Measurements from ENCODE around the gene SMIM21.

Gene SMIM21

DNA sequence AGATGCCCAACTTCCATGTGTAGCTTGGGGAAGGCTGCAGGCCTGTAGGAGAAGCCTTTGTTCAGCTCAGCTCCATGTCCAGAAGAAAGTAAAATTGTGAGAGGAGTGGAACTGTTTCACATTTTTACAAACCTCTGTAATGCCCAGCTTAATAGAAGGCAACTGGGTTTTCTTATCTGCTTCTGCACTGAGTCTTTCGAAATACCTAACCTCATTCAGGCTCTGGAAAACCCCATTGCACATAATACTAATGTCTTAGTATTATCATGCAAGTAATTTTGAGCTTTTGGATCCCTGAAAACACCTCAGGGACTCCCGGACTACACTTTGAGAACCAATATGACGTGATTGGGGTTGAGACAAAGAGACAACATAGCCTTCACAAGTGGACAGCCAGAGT is 5.8 kb downstream of the SMIM21 start:
- Histone ChIP-seq H3F3A (ENCODE audit: insufficient read depth, low read length) (no peaks in the 10 kb centered on the region), H2AFZ (ENCODE audit: low read length) (no peak overlapping the region), H3K9me3 (replicated peaks; ENCODE audit: insufficient read depth, low read length) (no peaks in the 10 kb centered on the region), H3K4me2 (ENCODE audit: low read depth, low read length) (no peak overlapping the region), H3K9me2 (replicated peaks; ENCODE audit: insufficient read depth, low read length) (no peaks in the 10 kb centered on the region), H4K20me1 (ENCODE audit: insufficient read depth, low read length) (no peaks in the 10 kb centered on the region), H3K9ac (ENCODE audit: low read length) (no peak overlapping the region), H3K27me3 (replicated peaks; ENCODE audit: insufficient read depth, low read length) (no peaks in the 10 kb centered on the region), H3K4me1 (ENCODE audit: low read length) (peaks cover 13% of the 10 kb centered on the region; the same call in 1 of the 2 replicates), H3K27ac (ENCODE audit: low read length) (no peak overlapping the region), H3K4me3 (ENCODE audit: low read length) (no peak overlapping the region), H3K36me3 (replicated peaks; ENCODE audit: insufficient read depth, low read length) (no peaks in the 10 kb centered on the region), H3K79me2 (ENCODE audit: low read length) (no peaks in the 10 kb centered on the region)
- DNase-seq: no peak
- TF ChIP-seq, protein P1, sequence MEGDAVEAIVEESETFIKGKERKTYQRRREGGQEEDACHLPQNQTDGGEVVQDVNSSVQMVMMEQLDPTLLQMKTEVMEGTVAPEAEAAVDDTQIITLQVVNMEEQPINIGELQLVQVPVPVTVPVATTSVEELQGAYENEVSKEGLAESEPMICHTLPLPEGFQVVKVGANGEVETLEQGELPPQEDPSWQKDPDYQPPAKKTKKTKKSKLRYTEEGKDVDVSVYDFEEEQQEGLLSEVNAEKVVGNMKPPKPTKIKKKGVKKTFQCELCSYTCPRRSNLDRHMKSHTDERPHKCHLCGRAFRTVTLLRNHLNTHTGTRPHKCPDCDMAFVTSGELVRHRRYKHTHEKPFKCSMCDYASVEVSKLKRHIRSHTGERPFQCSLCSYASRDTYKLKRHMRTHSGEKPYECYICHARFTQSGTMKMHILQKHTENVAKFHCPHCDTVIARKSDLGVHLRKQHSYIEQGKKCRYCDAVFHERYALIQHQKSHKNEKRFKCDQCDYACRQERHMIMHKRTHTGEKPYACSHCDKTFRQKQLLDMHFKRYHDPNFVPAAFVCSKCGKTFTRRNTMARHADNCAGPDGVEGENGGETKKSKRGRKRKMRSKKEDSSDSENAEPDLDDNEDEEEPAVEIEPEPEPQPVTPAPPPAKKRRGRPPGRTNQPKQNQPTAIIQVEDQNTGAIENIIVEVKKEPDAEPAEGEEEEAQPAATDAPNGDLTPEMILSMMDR (IDR thresholded peaks at IDR 0.05; ENCODE audit: low read length): no peak
- TF ChIP-seq EZH2phosphoT487 (IDR thresholded peaks at IDR 0.05; ENCODE audit: low read length) (no peak), EZH2 (optimal IDR thresholded peaks at IDR 0.05; ENCODE audit: low read depth, low read length) (no peak)

DNA sequence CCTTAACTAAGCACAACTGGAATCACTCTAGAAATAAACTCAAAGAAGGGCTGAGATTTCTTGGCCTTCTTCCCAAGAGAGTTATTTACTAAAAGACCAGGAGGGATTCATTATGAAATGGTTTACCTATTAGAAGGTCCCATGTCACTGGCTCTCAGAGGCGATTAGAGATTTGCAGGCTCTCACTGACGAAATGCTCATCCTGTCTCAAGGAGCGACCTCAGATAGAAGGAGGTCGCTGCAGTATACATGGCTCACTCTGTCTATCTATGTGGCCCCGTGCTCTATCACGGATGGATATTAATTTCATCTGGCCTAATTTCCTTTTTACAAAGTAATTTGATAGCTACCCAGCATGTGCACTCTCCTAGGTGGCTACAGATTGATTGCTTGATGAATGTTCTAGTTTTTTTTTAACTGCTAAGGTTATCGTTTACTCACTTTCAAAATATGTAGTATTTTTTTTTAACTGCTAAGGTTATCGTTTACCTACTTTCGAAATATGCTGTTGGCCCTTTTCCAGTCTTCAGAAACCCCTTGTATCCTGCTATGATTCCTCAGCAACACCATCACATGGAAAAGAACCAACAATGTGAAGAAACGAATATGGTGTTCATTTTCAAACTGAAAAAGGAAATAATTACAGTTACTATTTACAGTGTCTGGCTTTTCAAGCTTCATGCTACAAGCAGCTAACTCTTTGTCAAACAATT is 9.1 kb downstream of the SMIM21 start:
- no peaks in the 10 kb centered on the region for H3K36me3 ChIP-seq (replicated peaks; ENCODE audit: insufficient read depth, low read length)
- no peaks in the 10 kb centered on the region for H3K27me3 ChIP-seq (replicated peaks; ENCODE audit: insufficient read depth, low read length)
- peaks cover 11% of the 10 kb centered on the region; the same call in 1 of the 2 replicates for H3K4me1 ChIP-seq (ENCODE audit: low read length)
- H3K9ac ChIP-seq (ENCODE audit: low read length): no peak overlapping the region
- no peaks in the 10 kb centered on the region for H3K9me2 ChIP-seq (replicated peaks; ENCODE audit: insufficient read depth, low read length)
- no peaks in the 10 kb centered on the region for H3F3A ChIP-seq (ENCODE audit: insufficient read depth, low read length)
- H4K20me1 ChIP-seq (ENCODE audit: insufficient read depth, low read length): no peaks in the 10 kb centered on the region
- no peak overlapping the region for H3K27ac ChIP-seq (ENCODE audit: low read length)
- no peaks in the 10 kb centered on the region for H3K79me2 ChIP-seq (ENCODE audit: low read length)
- TF ChIP-seq, protein P1 (IDR thresholded peaks at IDR 0.05; ENCODE audit: low read length): no peak
- no peaks in the 10 kb centered on the region for H3K9me3 ChIP-seq (replicated peaks; ENCODE audit: insufficient read depth, low read length)
- H2AFZ ChIP-seq (ENCODE audit: low read length): no peak overlapping the region
- no peak for DNase-seq
- H3K4me2 ChIP-seq (ENCODE audit: low read depth, low read length): no peak overlapping the region
- H3K4me3 ChIP-seq (ENCODE audit: low read length): no peak overlapping the region

DNA sequence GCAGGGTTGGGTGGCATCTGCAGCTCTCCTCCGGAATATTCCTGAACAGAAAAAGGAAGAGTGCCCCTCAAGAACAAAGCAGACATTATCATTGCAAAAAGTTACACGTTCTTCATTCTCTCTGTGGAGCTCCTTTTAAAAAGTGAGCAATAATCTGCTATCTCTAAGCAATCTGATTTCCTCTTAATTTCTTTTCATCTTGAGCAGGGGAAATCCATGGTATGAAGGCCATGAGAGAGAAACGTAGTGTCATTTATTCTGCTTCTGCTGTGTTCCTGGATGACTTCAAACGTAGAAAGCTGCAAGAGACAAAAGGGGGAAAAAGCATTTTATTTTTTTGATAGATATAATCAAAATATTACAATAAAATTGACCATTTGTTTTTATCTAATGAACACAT is 16.9 kb downstream of the SMIM21 start:
- H3K9me3 ChIP-seq (replicated peaks; ENCODE audit: insufficient read depth, low read length): no peaks in the 10 kb centered on the region
- no peaks in the 10 kb centered on the region for H4K20me1 ChIP-seq (ENCODE audit: insufficient read depth, low read length)
- no peak overlapping the region for H2AFZ ChIP-seq (ENCODE audit: low read length)
- no peak overlapping the region for H3K4me3 ChIP-seq (ENCODE audit: low read length)
- H3K36me3 ChIP-seq (replicated peaks; ENCODE audit: insufficient read depth, low read length): no peaks in the 10 kb centered on the region
- TF ChIP-seq, protein P1 (IDR thresholded peaks at IDR 0.05; ENCODE audit: low read length): no peak
- no peak for TF ChIP-seq EZH2 (optimal IDR thresholded peaks at IDR 0.05; ENCODE audit: low read depth, low read length)
- H3K9ac ChIP-seq (ENCODE audit: low read length): no peak overlapping the region
- no peaks in the 10 kb centered on the region for H3K9me2 ChIP-seq (replicated peaks; ENCODE audit: insufficient read depth, low read length)
- H3K79me2 ChIP-seq (ENCODE audit: low read length): no peaks in the 10 kb centered on the region
- no peaks in the 10 kb centered on the region for H3K27me3 ChIP-seq (replicated peaks; ENCODE audit: insufficient read depth, low read length)
- no peak overlapping the region for H3K4me2 ChIP-seq (ENCODE audit: low read depth, low read length)
- H3K4me1 ChIP-seq (ENCODE audit: low read length): no peaks in the 10 kb centered on the region
- H3K27ac ChIP-seq (ENCODE audit: low read length): no peak overlapping the region
- DNase-seq: no peak
- H3F3A ChIP-seq (ENCODE audit: insufficient read depth, low read length): no peaks in the 10 kb centered on the region
